GM12864 (cell line): Measurements from ENCODE around the gene DENND1A.
"Not testable (repeated sequence)": the region's sequence is repeated elsewhere in the genome, so short reads cannot be mapped to it uniquely, and the experiment has no call there.

ENCODE experiments used
- DNase-seq: peaks from one replicate; pipeline ENCODE4 v3.0.0-alpha.2; 2011; ENCODE audit warnings: low read depth
- H3K4me3 ChIP-seq: 2 replicates; pipeline ENCODE4 v1.5.1; 2011; ENCODE audit warnings: mild to moderate bottlenecking, low read depth, low read length, control low read depth
- CTCF ChIP-seq: IDR thresholded peaks from 2 replicates; pipeline ENCODE4 v1.5.1; 2011; ENCODE audit warnings: low read depth, mild to moderate bottlenecking, moderate library complexity, low read length, control low read depth, inconsistent platforms; ENCODE audit errors: missing control alignments

The DENND1A gene

GRCh38 chr9:123821619-123822018 lies 108.3 kb downstream of the DENND1A start:
- no peak for DNase-seq
- no peak overlapping the region for H3K4me3 ChIP-seq
- no peak for TF ChIP-seq CTCF

- DNase-seq: no peak
- no peak overlapping the region for H3K4me3 ChIP-seq
- TF ChIP-seq CTCF: no peak
Observed at GRCh38 chr9:123820139-123820538, 109.8 kb downstream of the DENND1A start.

- no peak overlapping the region for H3K4me3 ChIP-seq
- no peak for DNase-seq
- no peak for TF ChIP-seq CTCF
Observed at GRCh38 chr9:123816817-123817472, 113.0 kb downstream of the DENND1A start.

DNA sequence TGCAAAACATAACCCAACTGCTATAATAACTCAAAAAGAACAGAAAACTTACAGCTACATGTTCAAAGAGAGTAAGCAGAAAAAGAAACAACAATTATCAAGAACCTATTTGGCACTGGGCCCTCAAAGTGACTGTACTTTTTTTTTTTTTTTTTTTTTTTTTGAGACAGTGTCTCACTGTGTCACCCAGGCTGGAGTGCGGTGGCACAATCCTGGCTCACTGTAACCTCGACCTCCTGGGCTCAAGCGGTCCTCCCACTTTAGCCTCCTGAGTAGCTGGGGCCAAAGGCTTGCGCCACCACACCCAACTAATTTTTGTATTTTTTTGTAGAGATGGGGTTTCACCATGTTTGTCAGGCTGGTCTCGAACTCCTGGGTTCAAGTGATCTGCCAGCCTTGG lies 114.1 kb downstream of the DENND1A start:
- DNase-seq: not testable (repeated sequence)

DNA sequence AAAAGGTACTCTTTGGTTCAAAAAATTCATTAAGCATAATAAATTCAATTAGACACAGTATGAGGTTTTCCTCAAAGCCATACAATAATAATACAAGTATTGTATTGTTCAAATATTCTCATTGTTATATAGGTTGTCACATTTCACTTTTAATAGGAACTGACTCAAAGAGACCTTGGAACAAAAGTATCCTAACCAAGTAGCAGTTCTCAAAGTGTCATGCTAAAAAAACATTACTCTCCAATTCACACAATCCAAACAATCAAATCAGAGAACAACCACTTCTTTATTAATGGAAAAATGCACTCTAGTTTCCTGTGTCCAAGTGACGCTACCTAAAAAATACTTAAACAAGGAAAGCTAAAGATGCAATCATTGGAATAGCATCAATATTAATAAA lies 115.4 kb downstream of the DENND1A start:
- no peak overlapping the region for H3K4me3 ChIP-seq
- no peak for TF ChIP-seq CTCF
- no peak for DNase-seq

More for the DNA sequence above, 114.1 kb downstream of the DENND1A start:
- H3K4me3 ChIP-seq: not testable (repeated sequence)

DNA sequence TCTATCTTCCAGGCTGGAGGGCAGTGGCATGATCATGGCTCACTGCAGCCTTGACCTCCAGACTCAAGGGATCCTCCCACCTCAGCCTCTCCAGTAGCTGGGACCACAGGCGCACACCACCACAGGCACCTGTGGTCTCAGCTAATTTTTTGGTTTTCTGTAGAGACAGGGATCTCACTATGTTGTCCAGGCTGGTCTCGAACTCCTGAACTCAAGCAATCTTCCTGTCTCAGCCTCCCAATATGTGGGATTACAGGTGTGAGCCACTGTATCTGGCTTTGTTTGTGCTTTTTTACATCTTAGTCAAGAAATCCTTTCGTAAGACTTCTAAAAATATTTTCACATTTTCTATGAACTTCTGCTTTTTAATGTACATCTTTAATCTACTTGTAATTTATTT lies 116.9 kb downstream of the DENND1A start:
- no peak for DNase-seq
- TF ChIP-seq CTCF: no peak
- H3K4me3 ChIP-seq: no peak overlapping the region

- no peak overlapping the region for H3K4me3 ChIP-seq
- no peak for TF ChIP-seq CTCF
- no peak for DNase-seq
Observed at GRCh38 chr9:123807251-123807650, 122.7 kb downstream of the DENND1A start.
